SK-N-SH (cell line): ENCODE measurements around the gene C3orf52. TPM values are rescaled to one million over a fixed set of nuclear protein-coding genes. Genes with fewer than 3 reads are reported as not detected.

Source experiments
- CTCF ChIA-PET: fragments of 300-600, 350-600 bp; formaldehyde crosslinking; extraction: SDS; loops from one replicate; lab custom pipeline; 2021; lab: Yijun Ruan, JAX
- POLR2A ChIA-PET: fragments of 350-600 bp; sonication (Branson Sonifier 250); formaldehyde crosslinking; extraction: SDS; loops from one replicate; lab custom pipeline; 2020; ENCODE audit warnings: antibody characterized with exemption, inconsistent platforms; lab: Yijun Ruan, JAX
- DNase-seq: peaks from one replicate; pipeline ENCODE4 v3.0.0; 2012
- H2AFZ ChIP-seq: fragments of 200-600 bp; sonication (generic); 2 replicates; pipeline ENCODE4 v1.8.1; 2016; ENCODE audit warnings: antibody characterized with exemption, mild to moderate bottlenecking, low read depth
- H3F3A ChIP-seq: fragments of 200-600 bp; sonication (generic); replicated peaks from 2 replicates; pipeline ENCODE3; 2016; ENCODE audit warnings: antibody characterized with exemption, mild to moderate bottlenecking; ENCODE audit not compliant: insufficient read depth
- H3K27ac ChIP-seq, 2 experiments: fragments of 200-500 bp in 1 of 2; fragments of 200-600 bp in 1 of 2; sonication (Bioruptor generic) in 1 of 2; sonication (generic), shearing (Covaris generic) in 1 of 2; 2 replicates each; pipeline versions ENCODE4 v1.5.1 to v1.6.1; 2014 to 2016; ENCODE audit warnings: low read depth in 2 of 2, inconsistent platforms in 1 of 2, low read length in 1 of 2, mild to moderate bottlenecking in 1 of 2, mixed read lengths in 1 of 2
- H3K27me3 ChIP-seq: fragments of 200-600 bp; sonication (generic), shearing (Covaris generic); 2 replicates; pipeline ENCODE4 v1.6.1; 2016; ENCODE audit warnings: mixed run types; ENCODE audit not compliant: insufficient read depth
- H3K36me3 ChIP-seq, 2 experiments: fragments of 200-500 bp in 1 of 2; fragments of 200-600 bp in 1 of 2; sonication (Bioruptor generic) in 1 of 2; sonication (generic) in 1 of 2; replicated peaks in 1 of 2; 2 replicates each; pipeline versions ENCODE3 to v1.5.1; 2014 to 2016; ENCODE audit warnings: low read length in 1 of 2, mild to moderate bottlenecking in 1 of 2; ENCODE audit not compliant: insufficient read depth in 2 of 2, control insufficient read depth in 1 of 2
- H3K4me1 ChIP-seq, 2 experiments: fragments of 200-500 bp in 1 of 2; fragments of 200-600 bp in 1 of 2; sonication (Bioruptor generic) in 1 of 2; sonication (generic), shearing (Covaris generic) in 1 of 2; 2 replicates each; pipeline versions ENCODE4 v1.5.1 to v1.6.1; 2014 to 2016; ENCODE audit warnings: low read depth in 1 of 2, low read length in 1 of 2, mixed run types in 1 of 2; ENCODE audit not compliant: insufficient read depth in 2 of 2, control insufficient read depth in 1 of 2
- H3K4me2 ChIP-seq: fragments of 200-600 bp; sonication (generic), shearing (Covaris generic); 2 replicates; pipeline ENCODE4 v1.6.1; 2017; ENCODE audit warnings: mixed run types
- H3K4me3 ChIP-seq, 2 experiments: fragments of 200-500 bp in 1 of 2; fragments of 200-600 bp in 1 of 2; sonication (Bioruptor generic) in 1 of 2; sonication (generic), shearing (Covaris generic) in 1 of 2; 2 replicates each; pipeline versions ENCODE4 v1.5.1 to v1.8.1; 2014 to 2016; ENCODE audit warnings: low read depth in 2 of 2, inconsistent platforms in 1 of 2, low read length in 1 of 2, mild to moderate bottlenecking in 1 of 2, mixed read lengths in 1 of 2, moderate library complexity in 1 of 2
- H3K79me2 ChIP-seq: fragments of 200-600 bp; sonication (generic); 2 replicates; pipeline ENCODE4 v1.8.1; 2017; ENCODE audit warnings: mild to moderate bottlenecking; ENCODE audit not compliant: insufficient read depth
- H3K9ac ChIP-seq: fragments of 200-600 bp; sonication (generic); 2 replicates; pipeline ENCODE4 v1.6.1; 2017; ENCODE audit warnings: mixed run types
- H3K9me2 ChIP-seq: fragments of 200-600 bp; sonication (generic); 2 replicates; pipeline ENCODE4 v1.6.1; 2017; ENCODE audit warnings: mixed run types
- H3K9me3 ChIP-seq: fragments of 200-600 bp; sonication (generic); 2 replicates; pipeline ENCODE4 v1.6.1; 2017; ENCODE audit warnings: mixed run types, mild to moderate bottlenecking, moderate library complexity
- H4K20me1 ChIP-seq: fragments of 200-600 bp; sonication (generic); 2 replicates; pipeline ENCODE4 v1.6.1; 2017; ENCODE audit warnings: mild to moderate bottlenecking, mixed run types; ENCODE audit not compliant: insufficient read depth
- CHD2 ChIP-seq: fragments of 150-350 bp; IDR thresholded peaks from 2 replicates; pipeline ENCODE4 v1.6.1; 2018; ENCODE audit warnings: low read length; ENCODE audit not compliant: partially characterized antibody
- CTCF ChIP-seq: fragments of 200-600 bp; sonication (generic); IDR thresholded peaks from 2 replicates; pipeline ENCODE4 v1.6.1; 2017; ENCODE audit warnings: antibody characterized with exemption, mild to moderate bottlenecking, moderate library complexity
- EP300 ChIP-seq, 2 experiments: IDR thresholded peaks; 2 replicates each; pipeline versions ENCODE4 v1.4.0 to v1.6.1; 2012; ENCODE audit warnings: borderline replicate concordance in 1 of 2, low read depth in 1 of 2, low read length in 1 of 2
- EZH2phosphoT487 ChIP-seq: fragments of 200-600 bp; sonication (generic); IDR thresholded peaks from 2 replicates; pipeline ENCODE4 v1.6.1; 2017; ENCODE audit warnings: low read depth, mixed run types, mild to moderate bottlenecking, antibody characterized with exemption, moderate library complexity, borderline replicate concordance
- FOXM1 ChIP-seq: IDR thresholded peaks from 2 replicates; pipeline ENCODE4 v1.4.0; 2012; ENCODE audit warnings: low read depth, mild to moderate bottlenecking
- GATA2 ChIP-seq: sonication (generic); formaldehyde crosslinking; IDR thresholded peaks from 2 replicates; pipeline ENCODE4 v1.5.0; 2020; ENCODE audit warnings: mild to moderate bottlenecking, missing genetic modification reagents
- JUND ChIP-seq: IDR thresholded peaks from 2 replicates; pipeline ENCODE4 v1.4.0; 2012
- MAX ChIP-seq: IDR thresholded peaks from 2 replicates; pipeline ENCODE4 v1.4.0; 2012; ENCODE audit warnings: low read depth
- MEF2A ChIP-seq: IDR thresholded peaks from 2 replicates; pipeline ENCODE4 v1.4.0; 2012; ENCODE audit warnings: low read depth, borderline replicate concordance
- NFIC ChIP-seq: IDR thresholded peaks from 2 replicates; pipeline ENCODE4 v1.4.0; 2012; ENCODE audit warnings: borderline replicate concordance
- NRF1 ChIP-seq: IDR thresholded peaks from 2 replicates; pipeline ENCODE4 v1.6.1; 2012; ENCODE audit warnings: low read depth, mild to moderate bottlenecking, low read length
- PBX3 ChIP-seq: IDR thresholded peaks from 2 replicates; pipeline ENCODE4; 2012
- RCOR1 ChIP-seq: fragments of 150-350 bp; IDR thresholded peaks from 2 replicates; pipeline ENCODE4 v1.6.1; 2017; ENCODE audit warnings: antibody characterized with exemption, low read length
- REST ChIP-seq: IDR thresholded peaks from 2 replicates; pipeline ENCODE4 v1.6.1; 2012; ENCODE audit warnings: mild to moderate bottlenecking, low read depth, low read length, moderate library complexity
- RXRA ChIP-seq: IDR thresholded peaks from 2 replicates; pipeline ENCODE4 v1.4.0; 2012; ENCODE audit warnings: low read depth, mild to moderate bottlenecking, borderline replicate concordance
- SIN3A ChIP-seq: IDR thresholded peaks from 2 replicates; pipeline ENCODE4 v1.6.1; 2012; ENCODE audit warnings: low read depth, mild to moderate bottlenecking, low read length, moderate library complexity, borderline replicate concordance
- SMC3 ChIP-seq: IDR thresholded peaks from 2 replicates; pipeline ENCODE4 v1.6.1; 2012; ENCODE audit warnings: low read depth, low read length, improper control_type of control experiment
- TAF1 ChIP-seq: IDR thresholded peaks from 2 replicates; pipeline ENCODE4 v1.6.1; 2012; ENCODE audit warnings: low read depth, mild to moderate bottlenecking, low read length, moderate library complexity, borderline replicate concordance
- USF1 ChIP-seq: IDR thresholded peaks from 2 replicates; pipeline ENCODE4 v1.4.0; 2012; ENCODE audit warnings: low read depth, borderline replicate concordance
- WGBS: methylation state at CpG from one replicate; pipeline ENCODE4 v1.1.6; 2017; ENCODE audit warnings: low lambda C conversion rate; 5-methylcytosine and 5-hydroxymethylcytosine counted together
- polyA plus RNA-seq, 3 experiments: library from polyadenylated mRNA; depleted of rRNA; stranded (reverse); fragments of >200 nt; gene quantifications; 2 replicates each; pipeline ENCODE4 v1.2.3, GENCODE V29; 2012

The C3orf52 gene
- polyA plus RNA-seq, 1 of the 3 experiments (the other 2 are of a cell fraction): 5.4 TPM

- peak; percentile 43 for TF ChIP-seq CTCF
- TF ChIP-seq USF1: no peak
- TF ChIP-seq RXRA: no peak
- no peak for TF ChIP-seq JUND
- peak; percentile 12; the same call in 1 of the 2 replicates for TF ChIP-seq SMC3
- no peak for TF ChIP-seq FOXM1
- TF ChIP-seq MAX: no peak
- TF ChIP-seq MEF2A: no peak
Observed at GRCh38 chr3:112136959-112137693, 50.9 kb downstream of the C3orf52 start (continued).

GRCh38 chr3:112137781-112138180 is 51.6 kb downstream of the C3orf52 start:
- Histone ChIP-seq H3K27ac (no peak overlapping the region), H3K4me3 (no peak overlapping the region), H3K9me2 (no peaks in the 10 kb centered on the region), H3F3A (no peaks in the 10 kb centered on the region), H3K79me2 (no peaks in the 10 kb centered on the region), H3K4me1 (peaks cover 0 to 4% of the 10 kb centered on the region in 2 experiments; a peak in 2 of 4 replicates), H2AFZ (no peak overlapping the region), H3K36me3 (no peaks in the 10 kb centered on the region), H3K4me2 (no peak overlapping the region), H3K9ac (no peak overlapping the region), H3K9me3 (no peaks in the 10 kb centered on the region), H4K20me1 (no peaks in the 10 kb centered on the region), H3K27me3 (no peaks in the 10 kb centered on the region)
- 36% methylated on average over 4 of the region's 4 CpGs for WGBS
- CTCF ChIA-PET: interaction anchor here (1.2 to 3.2 kb wide), 9 partner anchors 11 to 394 kb away, joined by 3 to 10 read pairs (median 4); no protein-coding TSS in a partner anchor
- POLR2A ChIA-PET: no interaction called here
- no peak for DNase-seq
- no peak for TF ChIP-seq RCOR1
- TF ChIP-seq FOXM1: no peak
- TF ChIP-seq CTCF: no peak
- no peak for TF ChIP-seq CHD2
- TF ChIP-seq NFIC: no peak
- TF ChIP-seq REST: no peak
- no peak for TF ChIP-seq SIN3A
- no peak for TF ChIP-seq GATA2
- no peak for TF ChIP-seq NRF1
- TF ChIP-seq MEF2A: no peak
- no peak for TF ChIP-seq EZH2phosphoT487
- no peak for TF ChIP-seq EP300 (IDR thresholded peaks at IDR 0.05; ENCODE audit: borderline replicate concordance in 1 of 2, low read depth in 1 of 2, low read length in 1 of 2)
- TF ChIP-seq PBX3: no peak
- no peak for TF ChIP-seq TAF1
